GM21529 (cell line): ENCODE results near the gene ZSCAN30.
A peak's percentile ranks its signal among the peaks of the same experiment; 100 is the strongest.

ENCODE experiments used
- ATAC-seq: cut with Tn5 transposase; IDR thresholded peaks from one replicate; pipeline ENCODE4 v1.9.1; 2021; ENCODE audit not compliant: unreplicated experiment

The ZSCAN30 gene

GRCh38 chr18:35290094-35290735 lies at the start of gene ZSCAN30:
Gene ZSCAN30 (minus strand): TSS chr18:35290229. CDS start chr18:35264352, 25,877 bp downstream.
- peak; percentile 91 for ATAC-seq

- ATAC-seq = no peak
Observed at GRCh38 chr18:35337286-35337685, 47.3 kb upstream of the ZSCAN30 start.

- no peak for ATAC-seq
Observed at GRCh38 chr18:35335866-35336265, 45.8 kb upstream of the ZSCAN30 start.

GRCh38 chr18:35334821-35335220 lies 44.8 kb upstream of the ZSCAN30 start:
- ATAC-seq = no peak

- ATAC-seq = no peak
Observed at GRCh38 chr18:35334212-35334611, 44.2 kb upstream of the ZSCAN30 start.

GRCh38 chr18:35331367-35332087 lies 41.5 kb upstream of the ZSCAN30 start:
- no peak for ATAC-seq

- ATAC-seq = no peak
Observed at GRCh38 chr18:35328868-35329267, 38.8 kb upstream of the ZSCAN30 start.

- ATAC-seq = no peak
Observed at GRCh38 chr18:35326695-35327387, 36.8 kb upstream of the ZSCAN30 start.

- no peak for ATAC-seq
Observed at GRCh38 chr18:35324926-35325655, 35.1 kb upstream of the ZSCAN30 start.

GRCh38 chr18:35322486-35323458 lies 32.7 kb upstream of the ZSCAN30 start:
- ATAC-seq = no peak

GRCh38 chr18:35311496-35311895 lies 21.5 kb upstream of the ZSCAN30 start:
- ATAC-seq = no peak

- ATAC-seq = no peak
Observed at GRCh38 chr18:35306588-35307250, 16.7 kb upstream of the ZSCAN30 start.

GRCh38 chr18:35303610-35304009 lies 13.6 kb upstream of the ZSCAN30 start:
- ATAC-seq = no peak

GRCh38 chr18:35296060-35296459 lies 6.0 kb upstream of the ZSCAN30 start:
- no peak for ATAC-seq

- no peak for ATAC-seq
Observed at GRCh38 chr18:35291166-35291565, 1.1 kb upstream of the ZSCAN30 start.

GRCh38 chr18:35289727-35290093 lies 319 bp downstream of the ZSCAN30 start:
- ATAC-seq = peak; percentile 39

GRCh38 chr18:35289293-35289692 lies 736 bp downstream of the ZSCAN30 start:
- ATAC-seq = peak; percentile 5

- no peak for ATAC-seq
Observed at GRCh38 chr18:35284841-35285240, 5.2 kb downstream of the ZSCAN30 start.

GRCh38 chr18:35283923-35284794 lies 5.9 kb downstream of the ZSCAN30 start:
- ATAC-seq = no peak
